PC-3 (cell line): ENCODE data around the gene PTPRD.

Experiments
- EZH2 ChIP-seq: fragments of 300-600 bp; sonication (generic); IDR thresholded peaks from one replicate; pipeline ENCODE4 v1.6.1; 2017; ENCODE audit warnings: antibody characterized with exemption, mild to moderate bottlenecking, low read length; ENCODE audit not compliant: unreplicated experiment
- EZH2phosphoT487 ChIP-seq: fragments of 300-600 bp; sonication (generic); IDR thresholded peaks from 2 replicates; pipeline ENCODE4 v1.6.1; 2018; ENCODE audit warnings: mild to moderate bottlenecking, antibody characterized with exemption, low read length, borderline replicate concordance
- TF ChIP-seq, protein P1 (sequence below): fragments of 300-600 bp; sonication (generic); conservative IDR thresholded peaks from 2 replicates; pipeline ENCODE4 v1.5.1; 2017; ENCODE audit warnings: antibody characterized with exemption, low read depth, mild to moderate bottlenecking, low read length

DNA sequence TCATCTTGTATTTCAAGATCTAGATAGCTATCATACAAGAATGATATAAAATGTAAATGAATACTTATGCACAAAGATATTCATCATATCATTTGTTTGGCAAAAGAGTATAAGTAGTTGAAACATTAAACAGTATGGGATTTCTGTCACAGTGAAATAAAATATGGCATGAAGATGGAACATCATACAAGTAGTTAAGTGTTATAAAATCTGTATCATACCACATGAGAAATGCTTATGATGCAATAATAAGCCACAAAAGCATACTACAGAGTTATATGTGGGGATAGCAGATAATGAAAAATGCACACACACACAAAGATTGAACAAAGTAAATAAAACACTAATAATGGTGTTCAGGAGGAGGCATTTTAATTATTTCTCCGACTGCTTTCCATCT lies 1975.2 kb downstream of the PTPRD start:
- TF ChIP-seq, protein P1, sequence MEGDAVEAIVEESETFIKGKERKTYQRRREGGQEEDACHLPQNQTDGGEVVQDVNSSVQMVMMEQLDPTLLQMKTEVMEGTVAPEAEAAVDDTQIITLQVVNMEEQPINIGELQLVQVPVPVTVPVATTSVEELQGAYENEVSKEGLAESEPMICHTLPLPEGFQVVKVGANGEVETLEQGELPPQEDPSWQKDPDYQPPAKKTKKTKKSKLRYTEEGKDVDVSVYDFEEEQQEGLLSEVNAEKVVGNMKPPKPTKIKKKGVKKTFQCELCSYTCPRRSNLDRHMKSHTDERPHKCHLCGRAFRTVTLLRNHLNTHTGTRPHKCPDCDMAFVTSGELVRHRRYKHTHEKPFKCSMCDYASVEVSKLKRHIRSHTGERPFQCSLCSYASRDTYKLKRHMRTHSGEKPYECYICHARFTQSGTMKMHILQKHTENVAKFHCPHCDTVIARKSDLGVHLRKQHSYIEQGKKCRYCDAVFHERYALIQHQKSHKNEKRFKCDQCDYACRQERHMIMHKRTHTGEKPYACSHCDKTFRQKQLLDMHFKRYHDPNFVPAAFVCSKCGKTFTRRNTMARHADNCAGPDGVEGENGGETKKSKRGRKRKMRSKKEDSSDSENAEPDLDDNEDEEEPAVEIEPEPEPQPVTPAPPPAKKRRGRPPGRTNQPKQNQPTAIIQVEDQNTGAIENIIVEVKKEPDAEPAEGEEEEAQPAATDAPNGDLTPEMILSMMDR: no peak
- TF ChIP-seq EZH2phosphoT487: no peak
- TF ChIP-seq EZH2: no peak
